BE2C (cell line): ENCODE measurements around the gene CACNB2.

ENCODE experiments used
- DNase-seq: peaks from one replicate; pipeline ENCODE4 v3.0.0-alpha.2; 2020
- H3K27me3 ChIP-seq: fragments of 250-450 bp; sonication (Bioruptor Pico); 2 replicates; pipeline ENCODE4 v1.5.1; 2020; ENCODE audit warnings: mild to moderate bottlenecking
- H3K36me3 ChIP-seq: fragments of 250-450 bp; sonication (Bioruptor Pico); 2 replicates; pipeline ENCODE4 v1.5.1; 2020; ENCODE audit warnings: mild to moderate bottlenecking
- H3K4me1 ChIP-seq: fragments of 250-450 bp; sonication (Bioruptor Pico); 2 replicates; pipeline ENCODE4 v1.5.1; 2020
- H3K4me3 ChIP-seq: 2 replicates; pipeline ENCODE4 v1.5.1; 2011; ENCODE audit warnings: low read depth, low read length
- H3K9me3 ChIP-seq: fragments of 250-450 bp; sonication (Bioruptor Pico); 2 replicates; pipeline ENCODE4 v1.5.1; 2020
- TF ChIP-seq, protein P1 (sequence below): IDR thresholded peaks from 2 replicates; pipeline ENCODE4 v1.5.1; 2012; ENCODE audit warnings: mild to moderate bottlenecking, low read depth, low read length

The CACNB2 gene

DNA sequence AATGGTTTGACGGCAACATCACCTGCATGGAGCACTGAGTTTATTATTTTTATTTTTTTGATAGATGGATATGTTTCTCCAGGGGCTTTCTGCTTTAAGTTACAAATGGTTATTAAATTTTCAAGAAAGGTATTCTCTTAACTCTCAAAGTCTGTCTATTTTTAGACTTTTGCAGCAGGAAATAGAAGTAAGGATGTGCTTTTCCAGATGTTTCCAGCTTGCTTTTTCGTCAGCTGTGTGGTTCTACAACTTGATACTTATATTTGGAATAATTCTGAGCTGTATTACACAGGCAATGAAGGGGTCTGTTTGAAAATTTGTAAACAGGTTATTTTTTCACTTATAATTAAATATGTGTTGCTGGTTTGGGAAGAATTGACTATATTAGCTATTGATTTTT, 69.0 kb downstream of the CACNB2 start:
- TF ChIP-seq, protein P1, sequence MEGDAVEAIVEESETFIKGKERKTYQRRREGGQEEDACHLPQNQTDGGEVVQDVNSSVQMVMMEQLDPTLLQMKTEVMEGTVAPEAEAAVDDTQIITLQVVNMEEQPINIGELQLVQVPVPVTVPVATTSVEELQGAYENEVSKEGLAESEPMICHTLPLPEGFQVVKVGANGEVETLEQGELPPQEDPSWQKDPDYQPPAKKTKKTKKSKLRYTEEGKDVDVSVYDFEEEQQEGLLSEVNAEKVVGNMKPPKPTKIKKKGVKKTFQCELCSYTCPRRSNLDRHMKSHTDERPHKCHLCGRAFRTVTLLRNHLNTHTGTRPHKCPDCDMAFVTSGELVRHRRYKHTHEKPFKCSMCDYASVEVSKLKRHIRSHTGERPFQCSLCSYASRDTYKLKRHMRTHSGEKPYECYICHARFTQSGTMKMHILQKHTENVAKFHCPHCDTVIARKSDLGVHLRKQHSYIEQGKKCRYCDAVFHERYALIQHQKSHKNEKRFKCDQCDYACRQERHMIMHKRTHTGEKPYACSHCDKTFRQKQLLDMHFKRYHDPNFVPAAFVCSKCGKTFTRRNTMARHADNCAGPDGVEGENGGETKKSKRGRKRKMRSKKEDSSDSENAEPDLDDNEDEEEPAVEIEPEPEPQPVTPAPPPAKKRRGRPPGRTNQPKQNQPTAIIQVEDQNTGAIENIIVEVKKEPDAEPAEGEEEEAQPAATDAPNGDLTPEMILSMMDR: no peak
- Histone ChIP-seq H3K4me1 (no peaks in the 10 kb centered on the region), H3K4me3 (no peak overlapping the region), H3K36me3 (no peaks in the 10 kb centered on the region), H3K9me3 (no peaks in the 10 kb centered on the region), H3K27me3 (peaks cover 21% of the 10 kb centered on the region)
- no peak for DNase-seq

DNA sequence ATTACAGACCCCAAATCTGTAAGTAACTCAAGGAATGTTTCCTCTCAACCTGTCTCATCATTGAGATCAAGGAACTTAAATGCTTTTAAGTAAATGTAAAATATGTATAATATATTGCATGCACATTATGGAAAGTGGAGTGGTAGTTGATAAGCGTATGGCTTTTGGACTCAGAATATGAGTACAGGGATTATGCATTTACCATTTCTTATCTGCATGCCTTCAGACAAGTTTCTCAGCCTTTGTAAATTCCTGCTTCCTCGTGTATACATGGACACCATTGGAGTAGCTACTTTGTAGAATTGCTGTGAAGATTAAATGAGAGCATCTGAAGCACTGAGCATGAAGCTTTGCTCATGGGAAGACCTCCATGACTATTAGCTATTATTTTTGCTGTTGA, 70.5 kb downstream of the CACNB2 start:
- no peak for DNase-seq
- Histone ChIP-seq H3K4me3 (no peak overlapping the region), H3K4me1 (no peaks in the 10 kb centered on the region), H3K36me3 (no peaks in the 10 kb centered on the region), H3K9me3 (no peaks in the 10 kb centered on the region), H3K27me3 (peaks cover 21% of the 10 kb centered on the region)
- TF ChIP-seq, protein P1: no peak

DNA sequence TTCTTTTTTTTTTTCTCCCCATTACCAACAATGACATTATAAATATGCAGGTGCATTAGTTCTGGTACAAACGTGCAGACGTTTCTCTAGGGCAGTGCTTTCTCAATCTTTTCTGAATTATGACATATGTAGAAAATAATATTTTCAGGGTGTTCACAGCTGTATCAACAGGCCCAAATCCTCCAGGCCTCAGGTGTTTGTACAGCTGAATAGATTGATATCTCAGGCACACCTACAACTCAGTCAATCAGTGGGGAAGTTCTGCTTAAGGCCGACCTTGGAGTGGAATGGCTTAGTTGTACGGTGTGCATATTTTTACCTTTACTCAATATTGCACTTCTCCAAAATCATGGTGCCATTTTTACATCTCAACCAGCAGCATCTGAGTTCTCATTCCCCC, 71.6 kb downstream of the CACNB2 start:
- TF ChIP-seq, protein P1: no peak
- Histone ChIP-seq H3K4me1 (no peaks in the 10 kb centered on the region), H3K36me3 (no peaks in the 10 kb centered on the region), H3K9me3 (no peaks in the 10 kb centered on the region), H3K4me3 (no peak overlapping the region), H3K27me3 (peaks cover 21% of the 10 kb centered on the region)
- no peak for DNase-seq

DNA sequence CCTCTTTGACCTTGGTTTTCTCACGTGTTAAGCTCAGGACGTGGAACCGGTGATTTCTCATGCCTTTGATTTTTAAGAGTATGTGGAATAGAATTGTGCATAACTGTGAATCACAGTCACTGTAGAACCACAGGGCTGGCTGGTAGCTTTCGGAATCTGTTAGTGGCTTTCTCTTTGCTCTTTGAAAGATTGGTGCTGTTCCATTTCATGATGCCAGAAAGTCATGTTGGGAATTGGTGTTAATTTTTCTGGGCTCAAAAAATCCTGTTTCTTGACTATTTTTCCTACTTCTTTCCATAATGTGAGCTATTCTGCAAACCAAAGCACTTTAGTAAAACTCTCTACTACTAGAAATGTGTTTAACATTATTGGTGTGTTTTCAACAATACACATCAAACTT, 73.0 kb downstream of the CACNB2 start:
- H3K36me3 ChIP-seq: no peaks in the 10 kb centered on the region
- no peak for DNase-seq
- H3K27me3 ChIP-seq: peaks cover 21% of the 10 kb centered on the region
- H3K4me3 ChIP-seq: no peak overlapping the region
- TF ChIP-seq, protein P1: no peak
- H3K9me3 ChIP-seq: no peaks in the 10 kb centered on the region
- H3K4me1 ChIP-seq: no peaks in the 10 kb centered on the region

DNA sequence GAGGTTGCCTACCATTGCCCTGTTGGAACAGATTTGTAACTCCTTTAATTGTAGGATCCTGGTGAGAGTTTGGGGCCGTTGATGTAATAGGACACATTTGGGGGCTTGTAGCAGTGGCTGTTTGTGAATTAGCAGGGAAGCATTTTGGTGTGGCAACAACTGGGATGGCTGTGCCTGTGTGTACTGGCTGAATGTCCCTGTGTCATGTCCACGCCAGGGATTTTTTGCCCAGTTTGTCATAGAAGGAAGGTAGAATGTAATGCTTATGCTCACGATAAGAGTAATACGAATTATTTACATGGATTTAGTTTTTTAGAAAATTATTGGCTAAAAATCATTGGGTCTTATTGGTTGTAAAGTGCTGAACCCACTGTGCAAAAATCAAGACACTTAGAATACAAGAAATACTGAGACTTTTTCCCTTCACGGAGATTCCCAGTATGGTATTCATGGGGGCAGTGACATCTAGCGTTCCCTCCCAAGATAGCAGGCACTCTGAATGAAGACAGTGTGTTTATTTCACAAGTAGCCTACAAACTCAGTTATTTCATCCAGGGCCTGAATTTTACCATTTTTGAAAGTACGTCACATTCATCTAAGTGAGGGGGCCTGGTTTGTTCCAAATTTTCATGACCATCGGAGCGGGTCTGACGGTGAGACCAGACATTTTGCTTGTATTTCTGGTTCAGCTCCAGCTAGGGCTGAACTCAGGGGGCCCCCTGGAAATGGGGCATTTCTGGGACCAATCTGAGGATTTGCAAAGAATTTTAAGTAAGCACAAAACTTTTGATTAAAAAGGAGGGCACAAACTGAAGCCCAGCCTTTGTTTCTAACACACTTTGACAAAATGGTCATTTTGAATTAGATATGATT, 74.7 kb downstream of the CACNB2 start:
- Histone ChIP-seq H3K36me3 (no peaks in the 10 kb centered on the region), H3K4me3 (no peak overlapping the region), H3K4me1 (no peaks in the 10 kb centered on the region), H3K27me3 (peaks cover 16% of the 10 kb centered on the region), H3K9me3 (no peaks in the 10 kb centered on the region)
- DNase-seq: peak; percentile 28
- TF ChIP-seq, protein P1: peak; percentile 83

DNA sequence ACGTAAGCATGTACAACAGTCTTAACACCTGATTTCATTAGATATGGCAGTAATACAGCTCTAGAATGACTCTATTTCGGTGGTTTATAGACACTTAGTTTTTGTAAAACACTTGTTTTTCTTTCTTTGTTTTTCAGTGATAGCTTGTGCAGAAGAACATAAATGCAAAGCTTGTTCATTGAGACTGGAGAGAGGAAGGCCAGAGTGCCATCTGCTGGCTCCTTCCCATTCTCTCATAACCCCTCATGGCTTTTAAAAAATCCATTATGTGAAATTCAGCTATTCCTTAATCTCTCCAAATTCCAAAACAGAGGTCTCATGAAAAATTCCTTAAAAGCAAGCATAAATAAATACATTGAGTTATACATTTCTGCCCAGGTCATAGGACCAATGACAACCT, 76.3 kb downstream of the CACNB2 start:
- Histone ChIP-seq H3K9me3 (no peaks in the 10 kb centered on the region), H3K36me3 (no peaks in the 10 kb centered on the region), H3K4me1 (no peaks in the 10 kb centered on the region), H3K4me3 (no peak overlapping the region), H3K27me3 (peaks cover 6% of the 10 kb centered on the region; the same call in 1 of the 2 replicates)
- no peak for DNase-seq
- TF ChIP-seq, protein P1: peak; percentile 43
